H1 (cell line): ENCODE measurements around the gene EIF4E. TPM values are rescaled to one million over a fixed set of nuclear protein-coding genes. Genes with fewer than 3 reads are reported as not detected.

Experiments used
- CTCF ChIA-PET: fragments of 300-600 bp; sonication (Branson Sonifier 250); formaldehyde crosslinking; loops from one replicate; lab custom pipeline; 2021; ENCODE audit not compliant: partially characterized antibody; lab: Charles Lee
- POLR2A ChIA-PET: fragments of 300-600 bp; sonication (Branson Sonifier 250); formaldehyde crosslinking; loops from one replicate; lab custom pipeline; 2021; ENCODE audit warnings: inconsistent platforms; ENCODE audit not compliant: partially characterized antibody; lab: Charles Lee
- DNase-seq, 2 experiments: peaks; one replicate each; pipeline versions ENCODE4 v3.0.0 to v3.0.0-alpha.2; 2010 to 2022; ENCODE audit warnings: low spot score in 2 of 2, low read depth in 1 of 2, mixed read lengths in 1 of 2
- FAIRE-seq: peaks from 2 replicates; lab custom pipeline; 2011; peaks lifted over from hg19 to GRCh38; lab: Jason Lieb, UNC
- H2AFZ ChIP-seq: 2 replicates; pipeline ENCODE4 v1.8.1; 2012; ENCODE audit warnings: low read length, inconsistent platforms
- H2AK5ac ChIP-seq: 2 replicates; pipeline ENCODE4 v1.6.1; 2013; ENCODE audit warnings: low read depth, low read length
- H2BK120ac ChIP-seq: replicated peaks from 2 replicates; pipeline ENCODE3; 2013; ENCODE audit warnings: low read depth, low read length, inconsistent platforms
- H2BK12ac ChIP-seq: 2 replicates; pipeline ENCODE4 v1.6.1; 2013; ENCODE audit warnings: low read depth, low read length
- H2BK15ac ChIP-seq: 2 replicates; pipeline ENCODE4 v1.6.1; 2013; ENCODE audit warnings: low read length
- H2BK20ac ChIP-seq: 2 replicates; pipeline ENCODE4 v1.6.1; 2013; ENCODE audit warnings: low read length
- H2BK5ac ChIP-seq: 2 replicates; pipeline ENCODE4 v1.6.1; 2013; ENCODE audit warnings: low read depth, low read length
- H3K14ac ChIP-seq: 2 replicates; pipeline ENCODE4 v1.6.1; 2013; ENCODE audit warnings: inconsistent platforms; ENCODE audit not compliant: insufficient read length
- H3K18ac ChIP-seq: 2 replicates; pipeline ENCODE4 v1.6.1; 2013; ENCODE audit warnings: low read length; ENCODE audit errors: extremely low read depth
- H3K23ac ChIP-seq: 2 replicates; pipeline ENCODE4 v1.6.1; 2013; ENCODE audit warnings: inconsistent platforms; ENCODE audit not compliant: insufficient read length
- H3K23me2 ChIP-seq: 2 replicates; pipeline ENCODE4 v1.6.1; 2013; ENCODE audit warnings: low read depth, low read length
- H3K27ac ChIP-seq: 2 replicates; pipeline ENCODE4 v1.6.1; 2011; ENCODE audit warnings: low read depth, low read length, inconsistent platforms
- H3K27me3 ChIP-seq, 4 experiments: replicated peaks in 1 of 4; 1 replicate in 1 of 4; 2 replicates in 3 of 4; pipeline versions ENCODE4 v1.6.1 to v1.8.1; 2011 to 2013; ENCODE audit warnings: low read length in 3 of 4, mild to moderate bottlenecking in 3 of 4, inconsistent platforms in 2 of 4, mixed read lengths in 2 of 4, moderate library complexity in 1 of 4; ENCODE audit not compliant: control insufficient read depth in 3 of 4, insufficient read depth in 3 of 4; ENCODE audit errors: extremely low read depth in 1 of 4
- H3K36me3 ChIP-seq, 4 experiments: 2 replicates each; pipeline versions ENCODE4 v1.6.1 to v1.8.1; 2011 to 2013; ENCODE audit warnings: mild to moderate bottlenecking in 4 of 4, low read length in 3 of 4, moderate library complexity in 2 of 4, control low read depth in 1 of 4, inconsistent platforms in 1 of 4; ENCODE audit not compliant: insufficient read depth in 4 of 4, control insufficient read depth in 2 of 4
- H3K4ac ChIP-seq: replicated peaks from 2 replicates; pipeline ENCODE3; 2013; ENCODE audit warnings: low read length, low read depth, mixed read lengths, inconsistent platforms; ENCODE audit not compliant: insufficient read length
- H3K4me1 ChIP-seq, 4 experiments: replicated peaks in 1 of 4; 1 replicate in 1 of 4; 2 replicates in 3 of 4; pipeline versions ENCODE4 v1.6.1 to v1.8.1; 2011 to 2013; ENCODE audit warnings: low read length in 3 of 4, inconsistent platforms in 2 of 4, mixed read lengths in 1 of 4; ENCODE audit not compliant: insufficient read depth in 4 of 4, control insufficient read depth in 3 of 4
- H3K4me2 ChIP-seq, 2 experiments: 2 replicates each; pipeline versions ENCODE4 v1.6.1 to v1.8.1; 2011 to 2013; ENCODE audit warnings: low read depth in 2 of 2, low read length in 2 of 2, control low read depth in 1 of 2, inconsistent platforms in 1 of 2, mild to moderate bottlenecking in 1 of 2; ENCODE audit not compliant: insufficient read depth in 1 of 2
- H3K4me3 ChIP-seq, 4 experiments: fragments of 200-600, 300-600 bp in 1 of 4; sonication (generic), shearing (Covaris generic), sonication (Bioruptor Twin) in 1 of 4; 2 replicates each; pipeline versions ENCODE4 v1.5.1 to v1.8.1; 2011 to 2016; ENCODE audit warnings: low read length in 4 of 4, low read depth in 3 of 4, control low read depth in 2 of 4, inconsistent platforms in 2 of 4, mild to moderate bottlenecking in 2 of 4, mixed read lengths in 1 of 4, moderate library complexity in 1 of 4; ENCODE audit not compliant: insufficient read depth in 2 of 4; ENCODE audit errors: extremely low read depth in 1 of 4
- H3K56ac ChIP-seq: replicated peaks from 2 replicates; pipeline ENCODE3; 2013; ENCODE audit warnings: low read depth, mild to moderate bottlenecking, mixed read lengths, low read length, inconsistent platforms; ENCODE audit not compliant: insufficient read length
- H3K79me1 ChIP-seq: 2 replicates; pipeline ENCODE4 v1.6.1; 2013; ENCODE audit warnings: low read depth, low read length, control low read depth
- H3K79me2 ChIP-seq, 2 experiments: 2 replicates each; pipeline versions ENCODE4 v1.6.1 to v1.8.1; 2012 to 2013; ENCODE audit warnings: low read length in 2 of 2, mild to moderate bottlenecking in 2 of 2, inconsistent platforms in 1 of 2; ENCODE audit not compliant: insufficient read depth in 2 of 2, control insufficient read depth in 1 of 2
- H3K9ac ChIP-seq, 4 experiments: replicated peaks in 1 of 4; 1 replicate in 1 of 4; 2 replicates in 3 of 4; pipeline versions ENCODE4 v1.6.1 to v1.8.1; 2011 to 2013; ENCODE audit warnings: low read depth in 3 of 4, low read length in 3 of 4, control low read depth in 2 of 4, mild to moderate bottlenecking in 2 of 4, moderate library complexity in 2 of 4, inconsistent platforms in 1 of 4; ENCODE audit errors: extremely low read depth in 1 of 4
- H3K9me3 ChIP-seq, 2 experiments: 2 replicates each; pipeline versions ENCODE4 v1.6.1 to v1.8.1; 2012 to 2013; ENCODE audit warnings: mild to moderate bottlenecking in 2 of 2, moderate library complexity in 2 of 2, control low read depth in 1 of 2, inconsistent platforms in 1 of 2, low read depth in 1 of 2, low read length in 1 of 2, mixed read lengths in 1 of 2; ENCODE audit not compliant: insufficient read depth in 2 of 2
- H4K20me1 ChIP-seq, 2 experiments: replicated peaks in 1 of 2; 2 replicates each; pipeline versions ENCODE3 to v1.8.1; 2011 to 2013; ENCODE audit warnings: inconsistent platforms in 2 of 2, low read length in 2 of 2, mild to moderate bottlenecking in 1 of 2; ENCODE audit not compliant: insufficient read depth in 2 of 2, control insufficient read depth in 1 of 2
- H4K5ac ChIP-seq: 2 replicates; pipeline ENCODE4 v1.6.1; 2013; ENCODE audit warnings: low read length, low read depth, mixed read lengths, inconsistent platforms; ENCODE audit not compliant: insufficient read length
- H4K8ac ChIP-seq: 2 replicates; pipeline ENCODE4 v1.8.0; 2013; ENCODE audit warnings: mild to moderate bottlenecking, moderate library complexity, low read length, inconsistent platforms; ENCODE audit not compliant: insufficient read depth; ENCODE audit errors: extremely low read depth
- H4K91ac ChIP-seq: replicated peaks from 2 replicates; pipeline ENCODE3; 2013; ENCODE audit warnings: low read length, mixed read lengths, inconsistent platforms; ENCODE audit not compliant: insufficient read length
- HDAC6 ChIP-seq: IDR thresholded peaks from one replicate; pipeline ENCODE4 v1.7.1; 2012; ENCODE audit warnings: low read depth, mild to moderate bottlenecking, inconsistent platforms, low read length, moderate library complexity
- JUND ChIP-seq: IDR thresholded peaks from 2 replicates; pipeline ENCODE4 v1.6.1; 2011; ENCODE audit warnings: mild to moderate bottlenecking, improper control_type of control experiment, low read length
- KDM1A ChIP-seq: fragments of 200-600, 300-600 bp; sonication (generic); IDR thresholded peaks from 2 replicates; pipeline ENCODE4 v1.7.1; 2016; ENCODE audit warnings: mild to moderate bottlenecking, low read length, borderline replicate concordance
- WGBS, 2 experiments: shearing (Covaris generic) in 1 of 2; methylation state at CpG; one replicate each; pipeline versions ENCODE4 v1.1.6 to v1.1.7; 2013 to 2015; ENCODE audit warnings: low lambda C conversion rate in 2 of 2, mixed read lengths in 2 of 2, inconsistent platforms in 1 of 2, low coverage in 1 of 2, missing lambda C conversion rate in 1 of 2; ENCODE audit not compliant: insufficient replicate concordance in 2 of 2, insufficient coverage in 1 of 2, insufficient read length in 1 of 2; ENCODE audit errors: extremely low coverage in 1 of 2, missing lambda C conversion rate in 1 of 2; 5-methylcytosine and 5-hydroxymethylcytosine counted together
- polyA plus RNA-seq, 7 experiments: library from polyadenylated mRNA; depleted of rRNA in 3 of 7; stranded (reverse) in 5 of 7; unstranded in 2 of 7; fragments of >200 nt in 5 of 7; fragments of 200-250 nt in 2 of 7; gene quantifications; 1 replicate in 5 of 7; 2 replicates in 1 of 7; 4 replicates in 1 of 7; pipeline versions ENCODE4 v1.2.1 to v1.2.3, GENCODE V29; 2011 to 2013; ENCODE audit warnings: missing spikeins in 2 of 7, mixed read lengths in 2 of 7
- total RNA-seq: library from RNA; stranded (reverse); fragmentation: NEBNext Ultra II Directional; extraction: Animal tissue kit (Norgen Biotek cat#: 25700); gene quantifications from 2 replicates; pipeline ENCODE4 v1.2.1, GENCODE V29; 2021
- TF ChIP-seq, protein P1 (sequence below), 3 experiments: IDR thresholded peaks; 1 replicate in 2 of 3; 2 replicates in 1 of 3; pipeline versions ENCODE4 v1.5.1 to v1.6.1; 2011; ENCODE audit warnings: low read length in 3 of 3, mild to moderate bottlenecking in 3 of 3, inconsistent platforms in 2 of 3, low read depth in 1 of 3, moderate library complexity in 1 of 3; ENCODE audit not compliant: insufficient read depth in 1 of 3; ENCODE audit errors: control extremely low read depth in 1 of 3

The EIF4E gene
- total and polyA plus RNA-seq, 2 of the 8 experiments (the other 6 are each of a cell fraction or from before 2014, with no cell fraction given) = 59.6 to 185 TPM

DNA sequence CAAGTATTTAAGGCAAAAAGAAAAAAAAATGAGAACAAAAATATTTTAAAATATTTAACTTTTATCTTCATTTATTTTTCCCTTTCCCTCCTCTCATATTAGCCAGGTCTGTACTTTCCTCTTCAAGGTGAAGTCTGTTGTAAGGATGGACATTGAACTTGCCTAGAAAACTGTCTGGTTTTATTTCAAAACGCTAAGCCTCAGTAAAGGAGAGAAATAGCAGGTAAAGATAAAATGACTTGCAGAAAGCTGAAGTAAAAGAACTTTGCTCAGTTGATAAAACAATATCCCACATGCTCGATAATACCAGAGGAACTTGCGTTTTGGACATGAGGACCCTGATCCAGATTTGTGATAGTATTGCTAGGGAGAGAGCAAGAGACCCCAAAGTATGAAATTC lies 38.0 kb upstream of the EIF4E start:
- no peak overlapping the region for H3K4ac ChIP-seq
- no peaks in the 10 kb centered on the region for H4K20me1 ChIP-seq
- no peak overlapping the region for H3K4me3 ChIP-seq
- no peak overlapping the region for H3K27ac ChIP-seq
- no peak overlapping the region for H3K23ac ChIP-seq
- H3K14ac ChIP-seq = no peak overlapping the region
- H3K9ac ChIP-seq = no peak overlapping the region
- H2BK12ac ChIP-seq = no peak overlapping the region
- no peak for TF ChIP-seq HDAC6
- no peak for TF ChIP-seq KDM1A
- TF ChIP-seq, protein P1, sequence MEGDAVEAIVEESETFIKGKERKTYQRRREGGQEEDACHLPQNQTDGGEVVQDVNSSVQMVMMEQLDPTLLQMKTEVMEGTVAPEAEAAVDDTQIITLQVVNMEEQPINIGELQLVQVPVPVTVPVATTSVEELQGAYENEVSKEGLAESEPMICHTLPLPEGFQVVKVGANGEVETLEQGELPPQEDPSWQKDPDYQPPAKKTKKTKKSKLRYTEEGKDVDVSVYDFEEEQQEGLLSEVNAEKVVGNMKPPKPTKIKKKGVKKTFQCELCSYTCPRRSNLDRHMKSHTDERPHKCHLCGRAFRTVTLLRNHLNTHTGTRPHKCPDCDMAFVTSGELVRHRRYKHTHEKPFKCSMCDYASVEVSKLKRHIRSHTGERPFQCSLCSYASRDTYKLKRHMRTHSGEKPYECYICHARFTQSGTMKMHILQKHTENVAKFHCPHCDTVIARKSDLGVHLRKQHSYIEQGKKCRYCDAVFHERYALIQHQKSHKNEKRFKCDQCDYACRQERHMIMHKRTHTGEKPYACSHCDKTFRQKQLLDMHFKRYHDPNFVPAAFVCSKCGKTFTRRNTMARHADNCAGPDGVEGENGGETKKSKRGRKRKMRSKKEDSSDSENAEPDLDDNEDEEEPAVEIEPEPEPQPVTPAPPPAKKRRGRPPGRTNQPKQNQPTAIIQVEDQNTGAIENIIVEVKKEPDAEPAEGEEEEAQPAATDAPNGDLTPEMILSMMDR (IDR thresholded peaks at IDR 0.05; ENCODE audit: control extremely low read depth in 1 of 3, insufficient read depth in 1 of 3, low read depth in 1 of 3, low read length in 3 of 3) = no peak
- no peak for TF ChIP-seq JUND
- H3K27me3 ChIP-seq = no peaks in the 10 kb centered on the region
- H2AK5ac ChIP-seq = no peak overlapping the region
- no peak for FAIRE-seq
- H2BK20ac ChIP-seq = no peak overlapping the region
- H3K79me1 ChIP-seq = no peaks in the 10 kb centered on the region
- no peak overlapping the region for H4K91ac ChIP-seq
- no peak for DNase-seq
- ChIA-PET POLR2A (interaction anchor here (0.5 to 2.7 kb wide), 2 partner anchors 9 to 28 kb away, joined by 3 to 9 read pairs; partner anchors contain the start of gene METAP1), CTCF (interaction anchor here (1.0 to 2.4 kb wide), 2 partner anchors 27 to 28 kb away, joined by 3 to 7 read pairs; no protein-coding TSS in a partner anchor)
- 91% methylated on average over 3 of the region's 3 CpGs; no CpG with 5 or more reads in 1 of the 2 experiments for WGBS, 2 experiments
- no peak overlapping the region for H3K4me2 ChIP-seq
- H2AFZ ChIP-seq = no peak overlapping the region
- H3K23me2 ChIP-seq = no peaks in the 10 kb centered on the region
- H3K79me2 ChIP-seq = no peaks in the 10 kb centered on the region
- no peaks in the 10 kb centered on the region for H3K36me3 ChIP-seq
- no peaks in the 10 kb centered on the region; a peak in 1 of 7 replicates for H3K4me1 ChIP-seq
- H4K8ac ChIP-seq = no peak overlapping the region
- no peak overlapping the region for H2BK5ac ChIP-seq
- no peak overlapping the region for H4K5ac ChIP-seq
- no peak overlapping the region for H3K18ac ChIP-seq
- 0 out of 4 replicates have a peak, but pooled peaks cover 0 to 2% of the 10 kb centered on the region in 2 experiments for H3K9me3 ChIP-seq
- no peak overlapping the region for H2BK15ac ChIP-seq
- no peak overlapping the region for H2BK120ac ChIP-seq
- no peak overlapping the region for H3K56ac ChIP-seq
